ENCODE measurements around the gene MTRFR.
"Not testable (repeated sequence)": the region's sequence is repeated elsewhere in the genome, so short reads cannot be mapped to it uniquely, and the experiment has no call there.

Gene MTRFR

DNA sequence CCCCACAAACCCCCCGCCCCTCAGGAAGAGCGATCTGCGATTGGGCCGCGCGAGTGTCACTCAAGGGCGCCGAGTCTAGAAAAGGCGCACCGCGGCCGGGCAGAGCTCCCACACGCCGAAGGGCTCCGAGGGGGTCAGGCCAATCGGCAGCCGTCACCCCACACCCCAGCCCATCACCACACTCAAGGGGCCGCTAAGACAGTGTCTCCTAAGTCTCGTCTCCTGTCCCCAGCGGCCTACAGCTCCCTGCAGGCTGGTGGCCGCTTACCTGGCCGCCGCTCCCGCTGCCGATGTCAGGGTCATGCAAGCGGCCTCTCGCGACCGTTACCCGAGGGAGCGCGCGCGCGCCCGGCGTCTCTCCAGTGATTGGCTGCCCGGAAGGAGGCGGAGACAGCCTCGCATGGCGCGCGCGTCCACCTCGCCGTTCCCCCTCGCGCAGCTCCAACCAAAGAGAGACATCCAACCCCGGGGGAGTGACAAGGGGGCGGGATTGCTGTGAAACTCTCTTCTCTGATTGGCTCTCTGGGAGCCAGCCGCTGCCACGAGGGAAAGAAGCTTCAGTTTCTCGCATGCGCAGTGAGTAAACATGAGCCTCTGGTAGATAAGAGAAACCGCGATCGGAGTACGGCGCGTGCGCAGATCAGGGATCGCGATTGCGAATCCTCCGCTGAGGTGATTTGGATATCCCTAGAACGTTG lies at the start of gene MTRFR, which contains the start of gene MPHOSPH9:
Gene MTRFR, plus strand, starts transcription at position 630 of the 698 bp plus-strand sequence. CDS start 20,239 bp downstream, outside the sequence.
Gene MPHOSPH9, minus strand, starts transcription at position 335 of the 698 bp plus-strand sequence. CDS start 2,777 bp downstream, outside the sequence.
- Mint-ChIP-seq H3K36me3 (ENCODE audit: low read depth) (peaks cover 78% of the 10 kb centered on the region), H3K4me1 (ENCODE audit: low read depth) (peaks cover 64% of the 10 kb centered on the region), H3K4me3 (peak within 1 kb of the TSS; percentile 100), H3K27me3 (no peaks in the 10 kb centered on the region), H3K9me3 (no peaks in the 10 kb centered on the region), H3K27ac (peak within 1 kb of the TSS; percentile 99)
- DNase-seq, result peak; percentile 97

DNA sequence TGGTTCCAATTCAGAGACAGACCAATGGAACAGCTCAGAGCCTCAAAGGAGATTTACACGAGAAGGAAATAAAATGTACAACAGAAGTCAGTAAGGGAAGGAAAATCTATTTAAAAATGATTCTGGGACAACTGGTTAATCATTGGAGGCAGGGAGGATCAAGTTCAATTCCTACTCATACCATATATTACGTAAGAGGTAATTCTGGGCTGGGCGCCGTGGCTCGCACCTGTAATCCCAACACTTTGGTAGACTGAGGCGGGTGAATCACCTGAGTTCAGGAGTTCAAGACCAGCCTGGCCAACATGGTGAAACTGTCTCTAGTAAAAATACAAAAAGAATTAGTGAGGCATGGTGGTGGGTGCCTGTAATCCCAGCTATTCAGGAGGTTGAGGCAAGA lies 45.6 kb upstream of the MTRFR start:
- DNase-seq, result no peak
- Mint-ChIP-seq H3K4me3 (no peak overlapping the region), H3K4me1 (ENCODE audit: low read depth) (no peaks in the 10 kb centered on the region), H3K9me3 (no peaks in the 10 kb centered on the region), H3K27ac (no peak overlapping the region), H3K36me3 (ENCODE audit: low read depth) (peaks cover 86% of the 10 kb centered on the region), H3K27me3 (no peaks in the 10 kb centered on the region)

DNA sequence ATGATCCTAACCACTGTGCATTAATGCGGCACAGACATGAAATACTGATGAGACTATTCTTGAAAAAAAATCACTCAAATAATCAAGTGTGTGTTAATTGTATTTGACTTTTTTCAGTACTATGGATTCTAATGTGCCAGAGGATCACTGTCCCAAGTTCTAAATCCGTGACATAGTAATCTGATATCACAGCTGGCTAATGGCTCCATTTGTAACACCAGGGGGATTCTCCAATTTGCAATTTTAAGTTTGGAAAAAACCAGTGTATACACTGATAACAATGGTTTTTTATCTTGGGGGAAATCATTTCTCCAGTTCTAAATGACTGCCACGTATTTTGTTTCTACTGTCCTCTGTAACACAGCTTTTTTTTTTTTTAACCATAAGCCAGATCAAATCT lies 33.3 kb upstream of the MTRFR start:
- H3K9me3 Mint-ChIP-seq, result no peaks in the 10 kb centered on the region
- peak overlapping the region; percentile 82 for H3K27ac Mint-ChIP-seq
- H3K36me3 Mint-ChIP-seq (ENCODE audit: low read depth), result peaks cover 82% of the 10 kb centered on the region
- H3K4me1 Mint-ChIP-seq (ENCODE audit: low read depth), result peaks cover 19% of the 10 kb centered on the region
- H3K4me3 Mint-ChIP-seq, result no peak overlapping the region
- no peak for DNase-seq
- H3K27me3 Mint-ChIP-seq, result no peaks in the 10 kb centered on the region

DNA sequence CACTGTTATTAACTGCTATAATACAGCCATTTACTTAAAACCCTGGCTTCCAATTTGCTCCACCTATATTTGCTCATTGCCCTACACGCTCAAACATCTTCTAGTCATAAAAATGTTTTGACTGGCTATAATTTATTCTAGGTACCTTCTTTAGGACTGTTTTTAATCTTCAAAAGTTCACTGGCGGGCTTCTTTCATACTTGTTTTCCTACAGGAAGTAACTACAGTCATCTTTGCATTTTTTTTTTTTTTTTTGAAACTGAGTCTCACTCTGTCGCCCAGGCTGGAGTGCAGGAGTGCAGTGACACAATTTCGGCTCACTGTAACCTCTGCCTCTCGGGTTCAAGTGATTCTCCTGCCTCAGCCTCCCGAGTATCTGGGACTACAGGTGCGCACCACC lies 32.8 kb upstream of the MTRFR start:
- no peak overlapping the region for H3K4me3 Mint-ChIP-seq
- peaks cover 84% of the 10 kb centered on the region for H3K36me3 Mint-ChIP-seq (ENCODE audit: low read depth)
- H3K4me1 Mint-ChIP-seq (ENCODE audit: low read depth), result peaks cover 19% of the 10 kb centered on the region
- H3K27ac Mint-ChIP-seq, result peak overlapping the region; percentile 82
- DNase-seq, result peak; percentile 33
- H3K27me3 Mint-ChIP-seq, result no peaks in the 10 kb centered on the region
- no peaks in the 10 kb centered on the region for H3K9me3 Mint-ChIP-seq

DNA sequence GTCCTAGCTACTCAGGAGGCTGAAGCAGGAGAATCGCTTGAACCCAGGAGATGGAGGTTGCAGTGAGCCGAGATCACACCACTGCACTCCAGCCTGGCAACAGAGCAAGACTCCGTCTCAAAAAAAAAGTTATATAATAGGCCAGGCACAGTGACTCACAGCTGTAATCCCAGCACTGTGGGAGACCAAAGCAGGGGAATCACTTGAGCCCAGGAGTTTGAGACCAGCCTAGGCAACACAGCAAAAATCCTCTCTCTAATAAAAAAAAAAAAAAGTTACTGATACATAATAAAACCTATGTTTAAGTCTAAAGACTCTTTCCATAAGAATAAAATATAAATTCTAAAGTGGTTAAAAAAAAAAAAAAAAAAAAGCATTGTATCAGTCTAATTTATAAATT lies 26.4 kb upstream of the MTRFR start:
- H3K27me3 Mint-ChIP-seq; DNase-seq; H3K4me1 Mint-ChIP-seq (ENCODE audit: low read depth): not testable (repeated sequence)

DNA sequence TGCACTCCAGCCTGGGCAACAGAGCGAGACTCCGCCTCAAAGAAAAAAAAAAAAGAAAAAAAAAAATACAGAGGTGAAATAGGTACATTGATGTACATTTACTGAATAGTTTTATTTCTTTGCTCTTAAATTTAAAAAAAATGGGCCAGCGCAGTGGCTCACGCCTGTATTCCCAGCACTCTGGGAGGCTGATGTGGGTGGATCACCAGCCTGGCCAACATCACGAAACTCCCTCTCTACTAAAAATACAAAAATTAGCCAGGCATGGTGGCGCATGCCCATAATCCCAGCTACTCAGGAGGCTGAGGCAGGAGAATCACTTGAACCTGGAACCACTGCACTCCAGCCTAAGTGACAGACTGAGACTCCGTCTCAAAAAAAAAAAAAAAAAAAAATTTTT lies 25.4 kb upstream of the MTRFR start:
- not testable (repeated sequence) for H3K27me3 Mint-ChIP-seq; H3K27ac Mint-ChIP-seq; H3K4me3 Mint-ChIP-seq; DNase-seq; H3K4me1 Mint-ChIP-seq (ENCODE audit: low read depth); H3K9me3 Mint-ChIP-seq
- H3K36me3 Mint-ChIP-seq (ENCODE audit: low read depth), result peaks cover 84% of the 10 kb centered on the region

More for the DNA sequence above, 26.4 kb upstream of the MTRFR start:
- not testable (repeated sequence) for H3K9me3 Mint-ChIP-seq, H3K4me3 Mint-ChIP-seq, H3K27ac Mint-ChIP-seq
- H3K36me3 Mint-ChIP-seq (ENCODE audit: low read depth), result peaks cover 85% of the 10 kb centered on the region

DNA sequence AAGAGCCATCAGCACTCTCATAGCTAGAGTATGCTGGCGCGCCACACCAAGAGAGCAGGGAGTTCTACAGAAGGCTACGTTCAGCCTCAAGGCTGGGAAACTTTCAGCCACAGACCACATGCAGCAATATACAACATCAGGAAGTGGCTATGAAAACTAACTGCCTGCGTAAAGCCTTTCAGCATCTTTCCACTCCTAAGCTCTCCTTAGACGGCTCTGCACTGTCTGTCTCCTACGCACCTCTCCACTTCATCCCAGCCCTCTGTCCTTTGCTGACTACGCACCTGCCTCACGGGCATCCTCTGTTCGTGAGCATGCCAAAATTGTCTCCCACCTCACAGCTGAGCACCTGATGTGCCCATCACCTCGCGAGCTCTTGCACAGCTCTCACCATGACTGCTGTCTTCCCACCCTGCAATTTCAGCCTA lies 10.0 kb upstream of the MTRFR start:
- peaks cover 40% of the 10 kb centered on the region for H3K4me1 Mint-ChIP-seq (ENCODE audit: low read depth)
- peaks cover 75% of the 10 kb centered on the region for H3K36me3 Mint-ChIP-seq (ENCODE audit: low read depth)
- H3K27me3 Mint-ChIP-seq, result no peaks in the 10 kb centered on the region
- H3K27ac Mint-ChIP-seq, result peak overlapping the region; percentile 88
- H3K9me3 Mint-ChIP-seq, result no peaks in the 10 kb centered on the region
- peak; percentile 64 for DNase-seq
- H3K4me3 Mint-ChIP-seq, result peak overlapping the region; percentile 56

DNA sequence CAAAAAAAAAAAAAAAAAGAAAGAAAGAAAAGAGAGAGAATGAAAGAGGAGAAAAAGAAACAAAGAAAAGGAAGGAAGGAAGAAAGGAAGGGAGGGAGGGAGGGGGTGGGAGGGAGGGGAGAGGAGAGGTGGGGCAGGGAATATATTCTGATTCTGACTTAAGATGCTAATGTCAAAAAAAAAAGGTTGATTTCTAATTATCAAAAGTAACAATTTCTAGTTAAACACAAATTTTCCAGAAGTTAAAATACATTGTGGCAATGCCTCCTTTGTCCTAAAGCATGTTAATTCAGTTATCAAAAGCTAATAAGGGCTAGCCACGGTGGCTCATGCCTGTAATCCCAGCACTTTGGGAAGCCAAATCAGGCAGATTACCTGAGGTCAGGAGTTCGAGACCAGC lies 7.8 kb upstream of the MTRFR start:
- Mint-ChIP-seq H3K27ac (no peak overlapping the region), H3K27me3 (no peaks in the 10 kb centered on the region), H3K4me3 (no peak overlapping the region), H3K9me3 (no peaks in the 10 kb centered on the region), H3K36me3 (ENCODE audit: low read depth) (peaks cover 73% of the 10 kb centered on the region), H3K4me1 (ENCODE audit: low read depth) (peaks cover 60% of the 10 kb centered on the region)
- no peak for DNase-seq

DNA sequence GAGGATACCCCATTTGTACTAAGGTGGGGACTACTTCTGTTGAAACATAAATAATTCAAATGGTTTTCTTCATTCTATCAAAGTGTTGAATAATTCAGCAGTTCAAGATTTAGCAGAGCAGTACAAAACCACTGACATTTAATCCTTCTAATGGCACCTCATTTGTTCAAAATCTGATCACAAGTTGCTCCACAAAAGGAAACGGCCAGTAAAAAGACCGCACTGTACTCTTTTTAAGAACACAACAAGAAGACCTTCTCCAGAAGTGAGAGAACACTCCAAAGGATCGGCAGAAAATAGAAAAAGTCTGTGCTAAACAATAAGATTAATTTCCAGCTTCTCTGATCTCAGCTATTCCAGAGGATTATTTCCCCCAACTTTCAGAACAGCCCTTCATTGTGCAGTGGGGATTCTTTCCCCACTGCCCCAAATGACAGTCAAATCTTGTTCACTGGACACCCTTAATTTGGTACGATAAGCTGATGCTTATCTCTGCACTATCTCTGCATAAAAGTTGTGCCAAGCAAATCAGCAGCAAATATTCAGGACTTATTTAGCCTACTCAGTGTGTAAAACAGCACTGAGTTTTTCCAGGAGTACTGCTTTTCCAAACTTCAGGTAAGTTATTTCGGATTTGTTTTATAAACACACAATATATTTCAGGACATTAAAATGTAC lies 5.5 kb upstream of the MTRFR start:
- Mint-ChIP-seq H3K4me1 (ENCODE audit: low read depth) (peaks cover 64% of the 10 kb centered on the region), H3K4me3 (peak overlapping the region; percentile 36), H3K36me3 (ENCODE audit: low read depth) (peaks cover 65% of the 10 kb centered on the region), H3K27ac (peak overlapping the region; percentile 24), H3K27me3 (no peaks in the 10 kb centered on the region), H3K9me3 (no peaks in the 10 kb centered on the region)
- no peak for DNase-seq

DNA sequence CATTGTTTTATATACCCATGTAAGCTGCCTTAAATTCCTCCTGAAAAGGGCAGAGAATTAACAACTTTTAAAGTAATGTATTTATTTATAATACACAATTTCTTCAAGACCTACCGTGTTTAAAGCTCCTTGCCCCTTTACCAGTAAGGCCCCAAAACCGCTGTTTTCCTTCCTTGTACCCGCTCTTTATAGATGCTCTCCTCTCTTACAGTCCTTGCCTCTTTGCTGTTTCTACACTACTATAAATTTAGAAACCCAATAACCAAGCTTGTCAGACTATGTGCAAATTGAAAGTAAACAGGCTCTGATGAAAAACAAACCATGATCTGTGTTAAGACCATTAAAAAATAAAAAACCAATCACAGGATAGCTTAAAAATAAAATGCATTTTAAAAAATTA lies 4.2 kb upstream of the MTRFR start:
- H3K4me1 Mint-ChIP-seq (ENCODE audit: low read depth), result peaks cover 55% of the 10 kb centered on the region
- peak overlapping the region; percentile 59 for H3K4me3 Mint-ChIP-seq

DNA sequence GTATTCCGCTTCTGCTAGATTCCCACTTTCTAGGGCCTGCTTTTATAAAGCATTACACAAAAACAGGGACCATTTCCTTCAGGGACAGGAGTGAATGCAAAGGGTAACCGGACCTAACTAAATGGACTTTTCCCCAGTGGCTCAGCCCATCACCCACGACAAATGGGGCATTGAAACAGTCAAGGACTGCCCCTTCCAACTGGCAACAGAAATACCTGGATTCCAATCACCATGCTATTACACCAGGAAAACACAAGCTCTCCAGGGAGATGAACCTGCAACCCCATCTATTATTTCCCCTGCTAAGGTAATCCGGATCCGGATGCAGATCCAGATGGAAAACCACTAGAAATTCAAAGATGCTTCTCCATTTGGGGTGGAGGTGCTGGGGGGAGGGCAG lies 1.3 kb upstream of the MTRFR start:
- Mint-ChIP-seq H3K36me3 (ENCODE audit: low read depth) (peaks cover 77% of the 10 kb centered on the region), H3K4me1 (ENCODE audit: low read depth) (peaks cover 62% of the 10 kb centered on the region), H3K4me3 (peak overlapping the region; percentile 100), H3K27ac (peak overlapping the region; percentile 99), H3K9me3 (no peaks in the 10 kb centered on the region), H3K27me3 (no peaks in the 10 kb centered on the region)
- no peak for DNase-seq

More for the DNA sequence above, 4.2 kb upstream of the MTRFR start:
- H3K36me3 Mint-ChIP-seq (ENCODE audit: low read depth), result peaks cover 74% of the 10 kb centered on the region
- H3K27me3 Mint-ChIP-seq, result no peaks in the 10 kb centered on the region
- DNase-seq, result no peak
- peak overlapping the region; percentile 55 for H3K27ac Mint-ChIP-seq
- no peaks in the 10 kb centered on the region for H3K9me3 Mint-ChIP-seq

DNA sequence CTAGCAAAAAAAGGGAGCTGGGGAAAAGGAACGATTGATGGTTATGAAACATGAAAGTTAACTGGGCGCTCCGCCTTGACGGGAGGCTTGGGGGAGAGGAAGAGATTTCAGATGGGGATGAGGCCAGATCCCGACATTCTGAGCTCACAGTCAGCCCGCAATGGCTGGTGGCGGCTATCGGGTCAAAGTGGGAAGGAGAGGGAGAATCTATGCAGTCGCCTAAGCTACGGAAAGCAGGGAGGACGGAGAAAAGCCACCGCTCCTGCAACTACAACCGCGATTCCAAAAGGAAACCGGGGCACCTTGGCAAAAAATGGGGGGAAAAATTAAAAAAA lies 797 bp upstream of the MTRFR start:
- peaks cover 64% of the 10 kb centered on the region for H3K4me1 Mint-ChIP-seq (ENCODE audit: low read depth)

DNA sequence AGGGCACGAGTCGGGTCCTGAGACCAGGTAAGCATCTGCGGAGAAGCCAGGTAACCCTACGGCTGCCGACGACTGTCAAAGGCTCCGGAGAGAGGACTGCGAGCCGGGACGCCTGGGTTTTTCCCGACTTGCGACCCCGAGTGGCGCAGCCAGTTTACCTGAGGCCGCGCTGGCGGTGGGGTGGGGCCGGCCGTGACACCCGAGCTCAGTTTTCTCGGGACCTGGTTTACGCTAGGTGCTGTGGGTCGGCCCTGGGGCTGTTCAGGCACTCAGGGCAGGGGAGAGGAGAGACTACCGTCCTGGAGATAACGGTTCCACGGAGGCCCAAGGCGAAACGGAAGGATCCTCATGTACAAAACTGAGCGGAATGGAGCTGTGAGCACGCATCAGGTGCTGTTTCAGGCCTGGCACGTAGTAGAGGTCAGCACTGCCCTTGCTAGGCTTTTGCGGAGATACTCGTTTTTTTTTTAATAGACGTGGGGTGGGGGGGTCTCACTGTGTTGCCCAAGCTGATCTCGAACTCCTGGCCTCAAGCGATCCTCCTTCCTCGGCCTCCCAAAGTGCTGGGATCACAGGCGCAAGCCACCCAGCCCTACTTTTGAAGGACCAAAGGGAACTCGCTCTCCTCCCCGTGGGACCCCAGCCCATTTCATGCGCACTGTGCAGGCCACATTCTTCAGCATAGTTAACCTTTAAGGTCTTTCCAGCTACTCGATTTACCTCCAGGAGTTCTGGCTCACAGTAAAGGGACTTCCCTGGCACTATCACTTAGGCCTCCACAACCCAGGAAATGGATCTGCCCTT lies 471 bp downstream of the MTRFR start:
- Mint-ChIP-seq H3K27ac (peak overlapping the region; percentile 99), H3K36me3 (ENCODE audit: low read depth) (peaks cover 78% of the 10 kb centered on the region), H3K4me3 (peak overlapping the region; percentile 100), H3K27me3 (no peaks in the 10 kb centered on the region), H3K4me1 (ENCODE audit: low read depth) (peaks cover 66% of the 10 kb centered on the region), H3K9me3 (no peaks in the 10 kb centered on the region)
- DNase-seq, result no peak

More for the DNA sequence above, 797 bp upstream of the MTRFR start:
- H3K9me3 Mint-ChIP-seq, result no peaks in the 10 kb centered on the region
- peak overlapping the region; percentile 99 for H3K27ac Mint-ChIP-seq
- DNase-seq, result no peak
- H3K4me3 Mint-ChIP-seq, result peak overlapping the region; percentile 100
- no peaks in the 10 kb centered on the region for H3K27me3 Mint-ChIP-seq
- peaks cover 79% of the 10 kb centered on the region for H3K36me3 Mint-ChIP-seq (ENCODE audit: low read depth)

DNA sequence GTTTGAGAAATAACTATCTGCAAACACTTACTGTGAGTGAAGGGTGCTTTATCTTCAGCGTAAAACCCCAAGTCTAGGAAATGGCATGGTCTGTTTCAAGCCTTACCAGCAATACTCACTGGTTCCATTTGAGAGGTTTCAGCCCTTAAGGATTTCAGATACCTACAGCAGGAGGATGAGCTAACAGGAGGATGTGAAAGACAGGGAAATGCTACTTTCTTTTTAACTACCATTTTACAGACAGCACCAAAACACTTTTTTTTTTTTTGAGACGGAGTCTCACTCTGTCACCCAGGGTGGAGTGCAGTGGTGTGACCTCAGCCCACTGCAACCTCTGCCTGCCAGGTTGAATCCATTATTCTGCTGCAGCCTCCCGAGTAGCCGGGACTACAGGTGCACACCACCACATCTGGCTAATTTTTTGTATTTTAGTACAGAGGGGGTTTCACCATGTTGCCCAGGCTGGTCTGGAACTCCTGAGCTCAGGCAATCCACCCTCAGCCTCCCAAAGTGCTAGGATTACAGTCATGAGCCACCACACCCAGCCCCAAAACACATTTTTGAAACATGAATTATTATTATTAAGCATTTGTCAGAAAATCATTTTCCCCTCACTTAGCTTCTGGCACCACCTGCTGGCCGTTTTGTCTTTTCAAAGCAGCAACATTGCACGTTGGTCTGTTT lies 4.6 kb downstream of the MTRFR start:
- Mint-ChIP-seq H3K27ac (peak overlapping the region; percentile 88), H3K9me3 (no peaks in the 10 kb centered on the region), H3K27me3 (no peaks in the 10 kb centered on the region), H3K4me3 (peak overlapping the region; percentile 55), H3K4me1 (ENCODE audit: low read depth) (peaks cover 57% of the 10 kb centered on the region), H3K36me3 (ENCODE audit: low read depth) (peaks cover 79% of the 10 kb centered on the region)
- peak; percentile 76 for DNase-seq

All from activated T-cell treated with anti-CD3 and anti-CD28 coated beads, Interleukin-2, amount 50 U/mL, for 24 hours (primary cell).